Fibroblast of skin of abdomen (primary cell): ENCODE measurements around the gene VAT1L.
"Not testable (repeated sequence)": the region's sequence is repeated elsewhere in the genome, so short reads cannot be mapped to it uniquely, and the experiment has no call there.

ENCODE experiments used
- DNase-seq: peaks from one replicate; pipeline ENCODE4 v3.0.0-alpha.2; 2013

VAT1L gene

DNA sequence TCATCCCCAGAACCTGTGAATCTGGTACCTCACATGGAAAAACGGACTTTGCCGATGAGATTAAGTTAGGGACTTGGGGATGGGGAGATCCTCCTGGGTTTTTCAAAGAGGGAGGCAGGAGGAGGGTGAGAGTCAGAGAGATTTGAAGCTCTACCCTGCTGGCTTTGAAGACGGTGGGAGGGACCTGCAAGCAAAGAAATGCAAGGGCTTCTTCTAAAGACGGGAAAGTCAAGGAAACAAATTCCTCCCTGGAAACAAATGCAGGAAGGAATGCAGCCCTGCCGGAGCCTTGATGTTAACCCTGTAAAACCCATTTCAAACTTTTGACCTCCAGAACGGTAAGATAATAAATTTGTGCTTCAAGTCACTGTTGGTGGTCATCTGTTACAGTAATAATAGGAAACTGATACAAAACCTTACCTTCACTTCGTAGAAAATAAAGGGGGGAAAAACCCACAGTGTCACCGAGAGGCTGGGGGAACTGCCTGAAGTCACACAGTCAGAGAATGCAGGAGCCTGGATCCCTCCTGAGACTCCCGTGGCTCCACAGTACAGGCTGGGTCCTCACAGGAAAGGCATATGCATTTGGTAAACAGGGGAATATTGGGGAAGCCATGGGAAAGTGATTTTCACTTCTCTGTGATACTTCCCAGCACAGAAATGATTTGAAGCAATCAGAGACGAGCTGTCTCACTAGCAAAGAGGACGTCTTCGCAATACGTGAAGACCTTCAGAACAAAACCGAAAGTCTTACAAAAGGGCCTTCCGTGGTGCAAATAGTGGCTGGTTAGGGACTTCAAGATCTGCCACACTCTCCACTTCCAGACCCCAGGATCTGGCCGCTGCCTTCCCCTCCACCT, 175.1 kb downstream of the VAT1L start:
- peak; percentile 27 for DNase-seq

GRCh38 chr16:77965346-77965745, 177.0 kb downstream of the VAT1L start:
- DNase-seq = no peak

GRCh38 chr16:77967054-77967904, 178.9 kb downstream of the VAT1L start:
- no peak for DNase-seq

DNA sequence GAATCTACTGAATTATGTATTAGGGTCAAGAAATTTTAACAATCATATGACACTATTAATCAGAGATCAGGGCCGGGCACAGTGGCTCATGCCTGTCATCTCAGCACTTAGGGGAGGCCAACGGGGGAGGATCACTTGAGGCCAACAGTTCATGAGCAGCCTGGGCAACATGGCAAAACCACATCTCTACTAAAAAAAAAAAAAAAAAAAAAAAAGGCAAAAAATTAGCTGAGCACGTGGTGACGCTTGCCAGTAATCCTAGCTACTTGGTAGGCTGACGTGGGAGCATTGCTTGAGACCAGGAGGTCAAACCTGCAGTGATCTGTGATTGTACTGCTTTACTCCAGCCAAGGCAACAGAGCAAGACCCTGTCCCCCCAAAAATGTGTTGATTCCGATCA, 181.5 kb downstream of the VAT1L start:
- no peak for DNase-seq

DNA sequence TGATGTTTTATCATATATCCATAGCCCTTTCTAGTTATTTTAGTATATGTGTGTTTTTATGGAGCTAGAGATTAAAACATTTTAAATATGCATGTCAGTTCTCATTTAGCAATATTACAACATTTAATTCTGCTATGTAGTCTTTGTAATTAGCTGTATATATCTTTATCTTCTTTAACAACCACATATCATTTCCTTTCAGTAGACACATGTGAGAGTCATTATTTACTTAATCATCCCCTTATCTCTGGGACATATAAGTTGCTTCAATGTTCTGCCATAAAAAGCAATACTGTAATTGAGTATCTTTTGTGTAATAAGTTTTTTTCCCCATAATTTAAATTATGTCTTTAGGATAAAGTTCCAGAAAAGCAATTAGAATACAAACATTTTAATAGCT, 182.0 kb downstream of the VAT1L start:
- DNase-seq = no peak

- peak; percentile 71 for DNase-seq
Observed at GRCh38 chr16:77971306-77972061, 183.1 kb downstream of the VAT1L start.

DNA sequence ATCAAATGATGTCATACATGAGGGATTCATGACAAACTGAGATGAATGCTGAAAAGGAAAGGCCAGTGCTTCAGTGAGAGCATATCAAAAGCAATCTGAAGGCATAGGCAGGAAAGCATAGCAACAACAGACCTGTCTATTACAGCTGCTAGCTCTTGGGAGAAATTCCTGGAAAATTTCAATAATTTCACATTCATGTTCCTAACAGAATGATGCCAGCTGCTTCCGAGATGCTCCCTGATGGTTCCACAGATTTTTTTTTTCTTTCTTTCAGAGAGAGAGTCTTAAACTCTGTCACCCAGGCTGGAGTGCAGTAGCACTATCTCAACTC, 183.7 kb downstream of the VAT1L start:
- no peak for DNase-seq

DNA sequence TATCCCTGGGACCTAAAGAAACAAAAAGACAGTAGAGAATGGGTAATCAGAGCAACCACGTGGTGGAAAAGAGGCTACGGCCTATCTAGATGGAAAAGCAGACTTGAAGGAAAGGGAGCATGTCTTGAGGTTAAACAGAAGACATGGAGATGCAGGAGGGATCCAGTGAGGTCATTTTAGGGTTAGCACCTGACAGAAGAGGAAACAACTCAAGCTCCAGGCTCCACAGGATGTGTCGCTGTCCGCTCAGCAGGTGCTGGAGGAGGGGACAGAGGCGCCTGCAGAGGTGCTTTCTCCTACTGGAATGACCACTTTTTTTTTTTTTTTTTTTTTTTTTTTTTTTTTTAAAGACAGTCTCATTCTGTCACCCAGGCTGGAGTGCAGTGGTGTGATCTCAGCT, 186.5 kb downstream of the VAT1L start:
- DNase-seq = no peak

- DNase-seq = no peak
Observed at GRCh38 chr16:77975942-77976341, 187.6 kb downstream of the VAT1L start.

- DNase-seq = no peak
Observed at GRCh38 chr16:77977339-77977738, 189.0 kb downstream of the VAT1L start.

- no peak for DNase-seq
Observed at GRCh38 chr16:77985111-77985510, 196.7 kb downstream of the VAT1L start.

- DNase-seq = no peak
Observed at GRCh38 chr16:77986011-77986740, 197.8 kb downstream of the VAT1L start.

- no peak for DNase-seq
Observed at GRCh38 chr16:77987810-77988209, 199.4 kb downstream of the VAT1L start.

- no peak for DNase-seq
Observed at GRCh38 chr16:77989846-77990245, 201.5 kb downstream of the VAT1L start.

- DNase-seq = no peak
Observed at GRCh38 chr16:77991701-77992100, 203.3 kb downstream of the VAT1L start.

- DNase-seq = not testable (repeated sequence)
Observed at GRCh38 chr16:77992381-77992780, 204.0 kb downstream of the VAT1L start.

DNA sequence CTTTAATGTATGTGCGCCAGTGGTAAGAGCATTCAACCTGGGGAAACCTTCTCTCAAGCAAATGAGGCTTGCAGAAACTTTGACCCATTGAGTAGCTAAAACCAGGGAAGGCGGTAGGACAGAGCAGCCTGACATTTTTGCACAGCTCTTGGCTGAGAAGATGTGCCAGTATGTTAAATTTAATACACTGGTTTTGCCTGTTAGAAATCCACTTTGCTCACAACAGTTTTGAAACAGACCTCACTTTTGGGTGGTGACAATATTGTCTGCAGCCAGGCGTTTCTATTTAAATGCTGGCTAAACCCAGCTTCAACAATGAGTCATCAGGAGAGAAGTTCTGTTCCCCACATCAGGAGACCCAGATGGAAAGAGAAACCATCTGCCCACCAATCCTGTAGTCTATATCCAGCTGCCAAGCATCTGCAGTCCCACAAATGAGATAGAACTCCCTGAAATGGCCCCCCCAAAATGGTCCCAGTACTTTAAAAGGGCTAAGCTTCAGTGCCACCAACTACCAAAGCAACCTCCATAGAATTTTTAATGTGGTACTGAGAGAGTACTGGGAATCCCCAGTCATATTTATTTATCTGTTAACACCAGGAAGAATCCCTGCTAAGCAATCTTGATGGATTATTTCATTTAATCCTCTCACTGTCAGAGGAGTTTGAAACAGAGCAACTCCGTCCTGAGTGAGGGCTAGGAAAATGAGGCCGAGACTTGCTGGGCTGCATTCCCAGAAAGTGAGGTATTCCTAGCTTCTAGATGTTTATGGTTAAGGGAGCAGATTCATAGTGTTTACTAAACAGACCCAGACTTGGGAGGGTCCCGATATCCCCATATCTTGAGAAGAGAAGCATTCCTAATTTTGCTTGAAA, 205.0 kb downstream of the VAT1L start:
- peak; percentile 76 for DNase-seq

- DNase-seq = no peak
Observed at GRCh38 chr16:77995843-77996455, 207.6 kb downstream of the VAT1L start.

DNA sequence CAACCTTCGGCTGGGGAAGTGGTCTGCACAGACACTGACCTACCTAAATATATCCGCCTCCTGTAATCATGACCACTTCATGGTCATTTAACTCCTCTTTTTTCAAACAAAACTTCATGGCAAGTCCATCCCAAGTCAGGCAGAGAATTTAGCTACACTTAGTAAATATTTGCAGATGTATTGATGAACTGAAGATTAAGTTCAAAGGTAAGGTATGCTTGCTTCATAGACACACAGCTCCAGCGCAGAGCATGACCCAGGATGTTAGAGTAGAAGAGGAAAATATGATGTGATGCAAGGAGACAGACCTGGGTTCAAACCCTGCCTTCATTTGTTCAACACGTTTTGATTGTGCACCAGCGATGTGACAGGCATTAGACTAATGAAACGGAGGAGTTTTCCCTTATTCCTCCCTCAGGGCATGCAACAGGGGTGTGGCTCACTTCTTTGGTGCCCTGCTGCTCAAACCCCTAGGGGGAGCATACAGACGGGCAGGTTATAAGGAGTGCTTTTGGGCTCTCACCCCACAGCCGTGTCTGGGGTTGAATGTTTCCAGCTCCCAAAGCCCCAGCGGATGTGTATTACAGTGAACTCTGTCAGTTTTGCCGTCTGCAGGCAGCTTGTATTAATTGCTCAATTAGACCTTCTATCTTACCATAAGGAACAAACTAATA, 210.1 kb downstream of the VAT1L start:
- DNase-seq = no peak

DNA sequence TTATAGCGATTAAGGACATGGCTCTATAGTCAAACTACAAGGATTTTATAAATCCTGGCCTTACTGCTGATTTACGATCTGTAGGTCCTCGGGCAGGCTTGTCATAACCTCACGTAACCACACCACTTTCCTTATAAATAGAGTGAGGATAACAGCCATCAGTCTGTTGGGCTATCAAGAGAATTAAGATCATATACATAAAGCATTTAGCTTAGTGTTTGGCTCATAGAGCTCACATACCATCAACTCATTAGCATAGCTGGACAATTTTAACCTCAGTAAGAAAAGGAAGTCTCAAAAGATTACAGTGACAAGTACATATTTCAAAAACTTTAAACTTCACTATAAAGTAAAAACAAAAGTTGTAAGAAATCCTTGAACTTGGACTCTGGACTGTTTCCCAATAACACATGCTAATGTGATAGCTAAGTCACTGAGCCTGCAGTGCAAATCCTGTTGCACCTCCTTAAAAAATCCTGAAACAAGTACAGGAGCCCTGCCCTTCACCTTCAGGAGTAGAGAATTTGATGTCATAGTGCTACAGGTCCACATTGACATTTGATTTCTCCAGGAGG, 213.2 kb downstream of the VAT1L start:
- no peak for DNase-seq
